Measurements from ENCODE around the gene LMAN1L. TPM values are rescaled to one million over a fixed set of nuclear protein-coding genes. Genes with fewer than 3 reads are reported as not detected.
A peak's percentile ranks its signal among the peaks of the same experiment; 100 is the strongest.

The LMAN1L gene
- total RNA-seq, 1 donor from 2014 or later, result 8.1 TPM

DNA sequence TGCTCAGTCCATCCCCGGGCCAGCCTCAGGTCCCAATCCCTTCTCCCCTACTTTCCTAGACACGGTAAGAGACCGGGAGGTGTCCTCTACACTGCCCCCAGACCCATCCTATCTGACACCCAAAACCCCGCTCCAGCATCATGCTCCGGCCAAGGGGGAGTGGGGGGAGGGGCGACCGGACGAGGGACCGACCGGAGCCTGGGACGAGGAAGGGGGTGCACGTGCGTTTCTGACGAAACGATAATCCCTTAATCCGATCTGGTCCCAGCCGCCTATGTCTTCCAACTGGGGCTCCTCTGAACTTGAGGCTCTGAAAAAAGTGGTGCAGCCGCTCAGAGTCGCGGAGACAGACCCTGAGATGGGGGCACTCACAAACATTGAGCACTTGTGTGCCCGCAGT lies 14.3 kb downstream of the LMAN1L start:
- TF ChIP-seq, protein P1, sequence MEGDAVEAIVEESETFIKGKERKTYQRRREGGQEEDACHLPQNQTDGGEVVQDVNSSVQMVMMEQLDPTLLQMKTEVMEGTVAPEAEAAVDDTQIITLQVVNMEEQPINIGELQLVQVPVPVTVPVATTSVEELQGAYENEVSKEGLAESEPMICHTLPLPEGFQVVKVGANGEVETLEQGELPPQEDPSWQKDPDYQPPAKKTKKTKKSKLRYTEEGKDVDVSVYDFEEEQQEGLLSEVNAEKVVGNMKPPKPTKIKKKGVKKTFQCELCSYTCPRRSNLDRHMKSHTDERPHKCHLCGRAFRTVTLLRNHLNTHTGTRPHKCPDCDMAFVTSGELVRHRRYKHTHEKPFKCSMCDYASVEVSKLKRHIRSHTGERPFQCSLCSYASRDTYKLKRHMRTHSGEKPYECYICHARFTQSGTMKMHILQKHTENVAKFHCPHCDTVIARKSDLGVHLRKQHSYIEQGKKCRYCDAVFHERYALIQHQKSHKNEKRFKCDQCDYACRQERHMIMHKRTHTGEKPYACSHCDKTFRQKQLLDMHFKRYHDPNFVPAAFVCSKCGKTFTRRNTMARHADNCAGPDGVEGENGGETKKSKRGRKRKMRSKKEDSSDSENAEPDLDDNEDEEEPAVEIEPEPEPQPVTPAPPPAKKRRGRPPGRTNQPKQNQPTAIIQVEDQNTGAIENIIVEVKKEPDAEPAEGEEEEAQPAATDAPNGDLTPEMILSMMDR (IDR thresholded peaks at IDR 0.05; ENCODE audit: borderline replicate concordance), result no peak
- intact Hi-C loops (cut with micrococcal nuclease), result no loop called here
- no peak for DNase-seq
- H3K4me3 ChIP-seq, result no peak overlapping the region
- peaks cover 47% of the 10 kb centered on the region for H3K27me3 ChIP-seq (ENCODE audit: low read depth)
- no peak overlapping the region for H3K27ac ChIP-seq (replicated peaks)
- no peaks in the 10 kb centered on the region for H3K9me3 ChIP-seq (replicated peaks)
- H3K4me1 ChIP-seq, result peaks cover 20% of the 10 kb centered on the region
- H3K36me3 ChIP-seq, result no peaks in the 10 kb centered on the region

DNA sequence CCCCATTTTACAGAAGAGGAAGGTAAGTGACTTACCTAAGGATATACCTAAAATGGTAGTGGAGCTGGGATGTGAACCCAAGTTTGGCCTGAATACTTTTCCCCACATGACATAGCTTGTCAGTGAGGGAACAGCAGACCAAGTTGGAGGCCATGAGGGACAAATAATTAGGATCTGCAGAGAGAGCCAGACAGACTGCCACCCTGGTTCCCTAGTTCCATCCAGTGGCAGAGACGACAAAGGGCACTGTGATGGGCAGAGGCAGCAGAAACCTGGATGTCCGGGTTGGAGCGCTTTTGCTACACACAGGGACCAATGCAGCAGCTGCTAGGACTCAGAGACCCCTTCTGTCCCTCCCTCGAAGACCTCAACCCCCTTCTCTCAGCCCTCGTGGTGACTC lies 15.0 kb downstream of the LMAN1L start:
- no peak overlapping the region for H3K4me3 ChIP-seq
- intact Hi-C loops (cut with micrococcal nuclease), result no loop called here
- no peaks in the 10 kb centered on the region for H3K36me3 ChIP-seq
- no peaks in the 10 kb centered on the region for H3K9me3 ChIP-seq (replicated peaks)
- H3K27me3 ChIP-seq (ENCODE audit: low read depth), result peaks cover 47% of the 10 kb centered on the region
- no peak overlapping the region for H3K27ac ChIP-seq (replicated peaks)
- DNase-seq, result no peak
- TF ChIP-seq, protein P1 (IDR thresholded peaks at IDR 0.05; ENCODE audit: borderline replicate concordance), result no peak
- peaks cover 24% of the 10 kb centered on the region for H3K4me1 ChIP-seq

DNA sequence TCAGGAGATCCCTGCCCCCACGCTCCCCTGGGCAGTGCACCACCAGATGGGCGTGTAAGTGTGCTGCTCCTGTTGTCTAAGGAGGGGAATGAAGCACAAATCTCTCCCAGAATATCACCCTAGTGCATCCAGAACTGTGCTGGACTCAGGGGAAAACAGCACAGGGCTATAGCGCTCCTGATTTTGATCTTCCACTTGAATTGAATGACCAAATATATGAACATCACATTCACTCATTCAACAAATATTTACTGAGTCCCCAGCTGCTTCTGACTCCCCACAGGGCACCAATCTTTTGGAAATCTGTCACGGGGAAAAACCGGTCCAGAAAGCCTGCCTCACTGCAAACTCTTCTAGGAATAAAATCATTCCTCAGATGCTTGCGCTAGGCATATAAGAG lies 16.2 kb downstream of the LMAN1L start:
- Histone ChIP-seq H3K4me3 (no peak overlapping the region), H3K9me3 (replicated peaks) (no peaks in the 10 kb centered on the region), H3K27me3 (ENCODE audit: low read depth) (peaks cover 47% of the 10 kb centered on the region), H3K4me1 (peaks cover 24% of the 10 kb centered on the region), H3K27ac (replicated peaks) (no peak overlapping the region), H3K36me3 (no peaks in the 10 kb centered on the region)
- no peak for DNase-seq
- intact Hi-C loops (cut with micrococcal nuclease), result no loop called here
- TF ChIP-seq, protein P1 (IDR thresholded peaks at IDR 0.05; ENCODE audit: borderline replicate concordance), result no peak

DNA sequence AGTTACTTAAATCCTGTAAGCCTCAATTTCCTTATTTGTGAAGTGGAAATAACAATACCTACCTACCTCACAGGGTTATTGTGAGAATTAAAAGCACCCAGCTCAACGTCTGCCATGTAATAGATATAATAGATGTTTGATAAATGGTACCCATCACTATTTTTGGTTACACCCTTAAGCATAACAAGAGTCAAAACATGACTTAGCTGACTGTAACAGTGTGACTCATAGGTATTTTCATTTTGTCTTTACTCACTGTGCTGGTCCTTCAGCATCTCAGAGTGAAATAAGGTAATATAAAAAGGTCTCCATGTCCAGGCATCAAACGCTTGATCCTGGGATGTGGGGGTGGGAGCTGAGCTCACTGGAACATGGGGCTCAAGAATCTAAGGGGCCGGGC lies 16.9 kb downstream of the LMAN1L start:
- peaks cover 24% of the 10 kb centered on the region for H3K4me1 ChIP-seq
- TF ChIP-seq, protein P1 (IDR thresholded peaks at IDR 0.05; ENCODE audit: borderline replicate concordance), result no peak
- peaks cover 43% of the 10 kb centered on the region for H3K27me3 ChIP-seq (ENCODE audit: low read depth)
- no peaks in the 10 kb centered on the region for H3K36me3 ChIP-seq
- intact Hi-C loops (cut with micrococcal nuclease), result no loop called here
- DNase-seq, result no peak
- H3K9me3 ChIP-seq (replicated peaks), result no peaks in the 10 kb centered on the region
- no peak overlapping the region for H3K27ac ChIP-seq (replicated peaks)
- no peak overlapping the region for H3K4me3 ChIP-seq

DNA sequence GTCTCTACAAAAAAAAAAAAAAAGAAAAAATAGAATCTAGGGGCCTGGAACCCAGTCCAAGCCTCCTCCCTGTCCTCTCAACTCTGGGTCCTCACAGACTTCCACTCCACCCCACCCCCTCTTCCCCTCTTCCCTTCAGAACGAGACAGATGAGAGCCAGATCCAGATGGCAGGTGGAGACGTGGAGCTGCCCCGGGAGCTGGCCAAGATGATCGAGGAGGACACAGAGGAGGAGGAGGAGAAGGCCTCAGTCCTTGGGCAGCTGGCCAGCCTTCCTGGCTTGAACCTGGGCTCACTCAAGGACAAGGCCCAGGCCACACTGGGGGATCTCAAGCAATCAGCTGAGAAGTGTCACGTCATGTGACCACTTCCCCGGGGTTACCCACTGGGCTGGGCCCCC lies 17.4 kb downstream of the LMAN1L start:
- no peak overlapping the region for H3K4me3 ChIP-seq
- intact Hi-C loops (cut with micrococcal nuclease), result no loop called here
- TF ChIP-seq, protein P1 (IDR thresholded peaks at IDR 0.05; ENCODE audit: borderline replicate concordance), result no peak
- H3K27me3 ChIP-seq (ENCODE audit: low read depth), result peaks cover 39% of the 10 kb centered on the region
- DNase-seq, result no peak
- no peaks in the 10 kb centered on the region for H3K36me3 ChIP-seq
- peaks cover 24% of the 10 kb centered on the region for H3K4me1 ChIP-seq
- no peaks in the 10 kb centered on the region for H3K9me3 ChIP-seq (replicated peaks)
- H3K27ac ChIP-seq (replicated peaks), result no peak overlapping the region

DNA sequence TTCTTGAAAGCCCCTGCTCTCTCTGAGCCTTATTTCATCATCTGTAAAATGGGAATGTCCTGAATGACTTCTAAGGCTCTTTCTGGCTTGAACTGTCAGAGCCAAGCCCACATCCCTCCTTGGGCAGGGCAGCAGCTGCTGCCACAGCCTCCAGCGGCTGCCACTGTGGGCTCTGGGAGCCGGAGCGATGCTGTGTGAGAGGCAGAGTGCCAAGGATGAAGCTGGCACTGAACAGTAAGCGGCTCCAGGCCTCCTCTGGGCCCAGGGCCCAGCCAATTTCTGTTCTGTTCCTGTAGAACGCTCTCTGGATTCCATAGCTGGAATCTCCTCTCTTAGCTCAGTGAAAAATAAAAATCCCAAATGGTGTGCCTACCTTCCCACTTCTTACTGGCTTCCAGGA lies 18.2 kb downstream of the LMAN1L start:
- peaks cover 24% of the 10 kb centered on the region for H3K4me1 ChIP-seq
- intact Hi-C loops (cut with micrococcal nuclease), result no loop called here
- H3K4me3 ChIP-seq, result no peak overlapping the region
- H3K27me3 ChIP-seq (ENCODE audit: low read depth), result peaks cover 32% of the 10 kb centered on the region
- no peaks in the 10 kb centered on the region for H3K9me3 ChIP-seq (replicated peaks)
- peak; percentile 48 for DNase-seq
- H3K27ac ChIP-seq (replicated peaks), result peak overlapping the region; percentile 80
- no peaks in the 10 kb centered on the region for H3K36me3 ChIP-seq
- TF ChIP-seq, protein P1 (IDR thresholded peaks at IDR 0.05; ENCODE audit: borderline replicate concordance), result no peak
